NCI-H146 treated with DMSO at 0.1 percent for 48 hours (cell line): ENCODE results near the gene RSRC1.
A peak's percentile ranks its signal among the peaks of the same experiment; 100 is the strongest.
"Not testable (repeated sequence)": the region's sequence is repeated elsewhere in the genome, so short reads cannot be mapped to it uniquely, and the experiment has no call there.

Source experiments
- DNase-seq: peaks from one replicate; lab custom pipeline; 2025; ENCODE audit not compliant: unreplicated experiment; lab: John Stamatoyannopoulos, UW

The RSRC1 gene

GRCh38 chr3:158109804-158110657, at the start of gene RSRC1:
Gene RSRC1, plus strand, starts transcription at chr3:158110089. Its CDS starts 12,016 bp downstream, at chr3:158122105.
- peak; percentile 92 for DNase-seq

- not testable (repeated sequence) for DNase-seq
These were observed 44.3 kb upstream of the RSRC1 start for GRCh38 chr3:158065574-158065973.

- no peak for DNase-seq
These were observed 37.1 kb upstream of the RSRC1 start for GRCh38 chr3:158072790-158073189.

GRCh38 chr3:158074591-158074990, 35.3 kb upstream of the RSRC1 start:
- DNase-seq, result no peak

- DNase-seq, result no peak
These were observed 30.3 kb upstream of the RSRC1 start for GRCh38 chr3:158079599-158079998.

- no peak for DNase-seq
These were observed 25.2 kb upstream of the RSRC1 start for GRCh38 chr3:158084651-158085050.

- no peak for DNase-seq
These were observed 24.5 kb upstream of the RSRC1 start for GRCh38 chr3:158085358-158085757.

GRCh38 chr3:158085931-158086330, 24.0 kb upstream of the RSRC1 start:
- DNase-seq, result no peak

GRCh38 chr3:158086361-158086760, 23.5 kb upstream of the RSRC1 start:
- no peak for DNase-seq

- no peak for DNase-seq
These were observed 23.1 kb upstream of the RSRC1 start for GRCh38 chr3:158086776-158087175.

- no peak for DNase-seq
These were observed 18.4 kb upstream of the RSRC1 start for GRCh38 chr3:158091531-158091930.

- DNase-seq, result no peak
These were observed 16.4 kb upstream of the RSRC1 start for GRCh38 chr3:158093526-158093925.

- DNase-seq, result no peak
These were observed 15.4 kb upstream of the RSRC1 start for GRCh38 chr3:158094235-158095110.

GRCh38 chr3:158095111-158095813, 14.6 kb upstream of the RSRC1 start:
- no peak for DNase-seq

- no peak for DNase-seq
These were observed 13.8 kb upstream of the RSRC1 start for GRCh38 chr3:158095814-158096704.

GRCh38 chr3:158097081-158097592, 12.8 kb upstream of the RSRC1 start:
- no peak for DNase-seq

GRCh38 chr3:158097593-158098308, 12.1 kb upstream of the RSRC1 start:
- peak; percentile 94 for DNase-seq

- DNase-seq, result no peak
These were observed 11.6 kb upstream of the RSRC1 start for GRCh38 chr3:158098309-158098639.

- DNase-seq, result no peak
These were observed 11.0 kb upstream of the RSRC1 start for GRCh38 chr3:158098834-158099424.
